KOPT-K1 (cell line): Measurements from ENCODE around the gene RNF121.
A peak's percentile ranks its signal among the peaks of the same experiment; 100 is the strongest.
"Not testable (repeated sequence)": the region's sequence is repeated elsewhere in the genome, so short reads cannot be mapped to it uniquely, and the experiment has no call there.

Experiments used
- H3K27ac ChIP-seq: fragments of 200-600 bp; sonication (generic); 2 replicates; pipeline ENCODE4 v1.5.1; 2016; ENCODE audit warnings: antibody characterized with exemption, mild to moderate bottlenecking, low read depth, low read length; ENCODE audit not compliant: poor library complexity, severe bottlenecking
- H3K36me3 ChIP-seq: fragments of 200-600 bp; sonication (generic); 2 replicates; pipeline ENCODE4 v1.5.1; 2017; ENCODE audit warnings: antibody characterized with exemption, mild to moderate bottlenecking, low read length, moderate library complexity; ENCODE audit not compliant: insufficient read depth
- H3K9me3 ChIP-seq: fragments of 200-600 bp; sonication (generic); 2 replicates; pipeline ENCODE4 v1.5.1; 2017; ENCODE audit warnings: antibody characterized with exemption, low read length, mild to moderate bottlenecking; ENCODE audit not compliant: insufficient read depth, poor library complexity, severe bottlenecking

Gene RNF121

DNA sequence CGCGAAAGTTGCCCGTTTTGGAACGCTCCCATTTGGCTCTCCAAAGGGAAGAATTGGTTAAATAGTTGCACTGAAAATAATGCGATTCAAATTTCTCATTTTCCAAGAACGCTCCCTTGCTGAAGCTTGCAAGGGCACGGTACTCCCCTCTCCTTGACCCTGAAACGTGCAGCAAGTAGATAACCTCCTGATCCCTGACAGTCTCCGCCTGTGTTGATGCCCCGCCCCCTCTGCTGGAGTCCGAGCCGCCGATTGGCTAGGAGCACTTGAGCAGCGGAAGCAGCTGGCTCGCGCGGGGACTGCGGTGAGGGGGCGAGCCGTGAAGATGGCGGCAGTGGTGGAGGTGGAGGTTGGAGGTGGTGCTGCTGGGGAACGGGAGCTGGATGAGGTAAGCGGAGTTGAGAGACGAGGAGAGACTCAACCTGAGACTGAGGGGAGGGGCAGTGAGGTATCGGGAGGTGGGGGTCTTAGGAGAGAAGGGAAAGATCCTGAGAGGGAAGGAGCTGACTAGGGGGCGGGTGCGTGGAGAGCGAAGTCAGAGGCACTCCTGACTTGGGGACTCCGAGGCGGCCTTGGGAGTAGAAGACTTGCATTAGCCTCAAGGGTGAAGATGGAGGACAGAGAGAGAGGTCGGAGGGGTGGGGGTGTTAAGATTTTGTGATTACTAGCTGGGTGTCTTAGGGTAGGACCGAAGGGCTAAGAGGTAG lies at the start of gene RNF121:
RNF121 (plus strand) TSS at position 310 of the 707 bp plus-strand sequence; CDS start at position 326, 16 bp downstream.
- H3K36me3 ChIP-seq, result peaks cover 10% of the 10 kb centered on the region; the same call in 1 of the 2 replicates
- H3K27ac ChIP-seq, result peak within 1 kb of the TSS; percentile 96
- no peaks in the 10 kb centered on the region for H3K9me3 ChIP-seq

DNA sequence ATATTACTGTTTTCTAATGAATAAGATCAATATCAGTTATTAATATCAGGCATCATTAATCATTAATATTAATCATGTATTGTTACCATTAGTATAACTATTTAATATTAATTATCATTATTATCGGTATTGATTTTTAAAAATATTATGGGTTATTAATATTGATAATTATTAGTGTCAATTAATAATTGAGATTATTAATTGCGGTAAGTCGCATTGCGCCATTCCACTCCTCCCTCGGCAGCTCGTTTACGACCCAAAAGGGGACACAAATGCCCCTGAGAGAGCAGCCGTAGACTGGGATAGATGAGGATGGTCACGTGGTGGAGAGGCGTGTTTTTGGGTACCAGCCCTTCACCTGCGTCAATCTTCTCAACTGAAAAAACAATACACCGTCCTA lies 43.0 kb upstream of the RNF121 start:
- not testable (repeated sequence) for H3K36me3 ChIP-seq, H3K27ac ChIP-seq, H3K9me3 ChIP-seq

DNA sequence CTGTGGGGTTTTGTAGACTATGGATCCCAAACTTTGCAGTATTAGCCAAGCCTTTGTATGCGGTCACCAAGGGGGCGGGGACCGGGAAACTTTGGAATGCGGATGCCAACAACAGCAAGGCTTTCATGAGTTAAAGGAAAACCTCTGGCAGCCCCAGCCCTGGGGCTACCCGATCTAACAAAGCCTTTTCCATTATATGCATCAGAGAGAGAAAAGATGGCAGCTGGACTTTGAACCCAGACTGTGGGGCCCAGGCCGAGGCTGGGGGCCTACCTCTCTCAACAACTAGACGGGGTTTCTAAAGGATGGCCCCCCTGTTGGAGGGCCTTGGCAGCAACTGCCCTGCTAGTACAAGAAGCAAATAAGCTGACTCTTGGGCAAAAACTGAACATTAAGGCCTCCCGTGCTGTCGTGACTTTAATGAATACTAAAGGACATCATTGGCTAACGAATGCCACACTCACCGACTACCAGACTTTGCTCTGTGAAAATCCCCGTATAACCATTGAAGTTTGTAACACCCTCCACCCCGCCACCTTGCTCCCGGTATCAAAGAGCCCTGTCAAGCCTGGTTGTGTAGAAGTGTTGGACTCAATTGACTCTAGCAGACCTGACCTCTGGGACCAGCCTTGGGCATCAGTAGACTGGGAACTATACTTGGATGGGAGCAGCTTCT lies 40.4 kb upstream of the RNF121 start:
- H3K9me3 ChIP-seq, H3K36me3 ChIP-seq, H3K27ac ChIP-seq: not testable (repeated sequence)

DNA sequence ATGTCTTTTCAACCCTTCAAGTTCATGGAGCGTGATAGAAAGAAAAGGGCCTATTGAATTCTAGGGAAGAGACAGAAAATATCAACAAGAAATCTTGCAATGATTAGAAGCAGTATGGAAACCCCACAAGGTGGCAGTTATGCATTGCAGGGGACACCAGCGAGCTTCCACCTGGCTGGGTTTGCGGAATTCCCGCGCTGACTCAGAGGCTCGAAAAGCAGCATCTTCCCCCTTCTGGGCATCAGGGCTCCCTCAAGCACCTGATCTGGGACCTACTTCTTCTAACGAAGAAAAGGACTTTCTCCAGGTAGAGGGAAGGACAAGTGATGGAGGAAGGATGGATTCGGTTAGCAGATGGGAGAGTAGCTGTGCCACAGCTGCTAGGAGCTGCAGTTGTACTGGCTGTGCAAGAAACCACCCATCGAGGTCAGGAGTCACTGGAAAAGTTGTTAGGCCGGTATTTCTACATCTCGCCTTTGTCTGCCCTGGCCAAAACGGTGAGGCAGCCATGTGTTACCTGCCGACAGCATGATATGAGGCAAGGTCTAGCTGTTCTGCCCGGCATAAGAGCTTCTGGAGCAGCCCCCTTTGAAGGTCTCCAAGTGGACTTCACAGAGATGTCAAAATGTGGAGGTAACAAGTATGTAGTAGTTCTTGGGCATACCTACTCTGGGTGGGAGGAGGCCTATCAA lies 39.5 kb upstream of the RNF121 start:
- H3K36me3 ChIP-seq, H3K9me3 ChIP-seq, H3K27ac ChIP-seq: not testable (repeated sequence)

DNA sequence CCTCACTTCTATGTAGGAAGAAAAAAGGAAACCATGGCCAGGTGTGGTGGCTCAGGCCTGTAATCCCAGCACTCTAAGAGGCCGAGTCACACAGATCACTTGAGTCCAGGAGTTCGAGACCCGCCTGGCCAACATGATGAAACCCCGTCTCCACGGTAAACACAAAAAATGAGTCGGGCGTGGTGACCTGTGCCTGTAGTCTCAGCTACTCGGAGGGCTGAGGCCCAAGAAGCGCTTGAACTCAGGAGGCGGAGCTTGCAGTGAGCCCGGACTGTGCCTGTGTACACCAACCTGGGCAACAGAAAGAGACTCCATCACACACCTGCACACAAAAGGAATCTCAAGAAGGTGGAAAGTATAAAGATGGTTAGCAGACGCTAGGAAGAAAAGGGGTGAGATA lies 32.9 kb upstream of the RNF121 start:
- Histone ChIP-seq H3K36me3 (no peaks in the 10 kb centered on the region), H3K9me3 (no peaks in the 10 kb centered on the region)

DNA sequence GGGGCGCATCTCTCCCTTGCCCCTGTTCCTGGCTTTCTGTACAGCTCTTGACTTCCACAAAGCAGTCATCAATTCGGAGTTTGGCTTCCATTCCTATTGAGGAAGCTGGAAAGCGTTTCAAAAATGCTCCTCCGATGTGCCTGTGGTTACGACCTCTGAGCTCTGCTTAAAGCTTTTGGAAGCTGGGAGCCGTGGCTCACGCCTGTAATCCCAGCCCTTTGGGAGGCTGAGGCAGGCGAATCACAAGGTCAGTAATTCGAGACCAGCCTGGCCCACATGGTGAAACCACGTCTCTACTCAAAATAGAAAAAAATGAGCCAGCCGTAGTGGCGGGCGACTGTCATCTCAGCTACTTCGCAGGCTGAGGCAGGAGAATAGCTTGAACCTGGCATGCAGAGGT lies 27.7 kb upstream of the RNF121 start:
- H3K9me3 ChIP-seq, H3K36me3 ChIP-seq: not testable (repeated sequence)

More for the DNA sequence above, 32.9 kb upstream of the RNF121 start:
- H3K27ac ChIP-seq, result no peak overlapping the region

DNA sequence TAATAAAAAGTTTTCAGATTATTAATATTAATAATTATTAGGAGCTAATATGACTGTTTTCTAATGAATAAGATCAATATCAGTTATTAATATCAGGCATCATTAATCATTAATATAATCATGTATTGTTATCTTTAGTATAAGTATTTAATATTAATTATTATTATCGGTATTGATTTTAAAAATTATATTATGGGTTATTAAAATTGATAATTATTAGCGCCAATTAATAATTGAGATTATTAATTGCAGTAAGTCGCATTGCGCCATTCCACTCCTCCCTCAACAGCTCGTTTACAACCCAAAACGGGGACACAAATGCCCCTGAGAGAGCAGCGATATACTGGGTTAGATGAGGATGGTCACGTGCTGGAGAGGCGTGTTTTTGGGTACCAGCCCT lies 20.6 kb upstream of the RNF121 start:
- Histone ChIP-seq H3K27ac (no peak overlapping the region), H3K9me3 (no peaks in the 10 kb centered on the region), H3K36me3 (peaks cover 17% of the 10 kb centered on the region; the same call in 1 of the 2 replicates)

More for the DNA sequence above, 27.7 kb upstream of the RNF121 start:
- not testable (repeated sequence) for H3K27ac ChIP-seq

DNA sequence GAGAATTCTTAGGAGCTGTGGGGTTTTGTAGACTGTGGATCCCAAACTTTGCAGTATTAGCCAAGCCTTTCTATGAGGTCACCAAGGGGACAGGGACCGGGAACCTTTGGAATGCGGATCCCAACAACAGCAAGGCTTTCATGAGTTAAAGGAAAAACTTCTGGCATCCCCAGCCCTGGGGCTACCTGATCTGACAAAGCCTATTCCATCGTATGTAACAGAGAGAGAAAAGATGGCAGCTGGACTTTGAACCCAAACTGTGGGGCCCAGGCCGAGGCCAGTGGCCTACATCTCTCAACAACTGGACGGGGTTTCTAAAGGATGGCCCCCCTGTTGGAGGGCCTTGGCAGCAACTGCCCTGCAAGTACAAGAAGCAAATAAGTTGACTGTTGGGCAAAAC lies 18.1 kb upstream of the RNF121 start:
- H3K27ac ChIP-seq, H3K9me3 ChIP-seq: not testable (repeated sequence)
- H3K36me3 ChIP-seq, result peaks cover 41% of the 10 kb centered on the region

DNA sequence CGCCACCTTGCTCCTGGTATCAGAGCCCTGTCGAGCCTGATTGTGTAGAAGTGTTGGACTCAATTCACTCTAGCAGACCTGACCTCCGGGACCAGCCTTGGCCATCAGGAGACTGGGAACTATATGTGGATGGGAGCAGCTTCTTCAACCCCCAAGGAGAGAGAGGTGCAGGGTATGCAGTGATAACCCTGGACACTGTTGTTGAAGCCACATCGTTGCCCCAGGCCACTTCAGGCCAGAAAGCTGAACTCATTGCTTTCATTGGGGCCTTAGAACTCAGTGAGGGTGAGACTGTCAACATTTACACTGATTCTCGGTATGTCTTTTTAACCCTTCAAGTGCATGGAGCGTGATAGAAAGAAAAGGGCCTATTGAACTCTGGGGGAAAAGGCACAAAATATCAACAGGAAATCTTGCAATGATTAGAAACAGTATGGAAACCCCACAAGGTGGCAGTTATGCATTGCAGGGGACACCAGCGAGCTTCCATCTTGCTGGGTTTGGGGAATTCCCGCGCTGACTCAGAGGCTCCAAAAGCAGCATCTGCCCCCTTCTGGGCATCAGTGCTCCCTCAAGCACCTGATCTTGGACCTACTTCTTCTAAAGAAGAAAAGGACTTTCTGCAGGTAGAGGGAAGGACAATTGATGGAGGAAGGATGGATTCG lies 17.4 kb upstream of the RNF121 start:
- H3K27ac ChIP-seq, H3K9me3 ChIP-seq: not testable (repeated sequence)
- peaks cover 48% of the 10 kb centered on the region for H3K36me3 ChIP-seq

DNA sequence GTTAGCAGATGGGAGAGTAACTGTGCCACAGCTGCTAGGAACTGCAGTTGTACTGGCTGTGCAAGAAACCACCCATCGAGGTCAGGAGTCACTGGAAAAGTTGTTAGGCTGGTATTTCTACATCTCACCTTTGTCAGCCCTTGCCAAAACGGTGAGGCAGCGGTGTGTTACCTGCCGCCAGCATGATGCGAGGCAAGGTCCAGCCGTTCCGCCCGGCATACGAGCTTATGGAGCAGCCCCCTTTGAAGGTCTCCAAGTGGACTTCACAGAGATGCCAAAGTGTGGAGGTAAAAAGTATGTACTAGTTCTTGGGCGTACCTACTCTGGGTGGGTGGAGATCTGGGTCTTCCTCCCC lies 16.9 kb upstream of the RNF121 start:
- H3K9me3 ChIP-seq, H3K27ac ChIP-seq: not testable (repeated sequence)
- H3K36me3 ChIP-seq, result peaks cover 51% of the 10 kb centered on the region

DNA sequence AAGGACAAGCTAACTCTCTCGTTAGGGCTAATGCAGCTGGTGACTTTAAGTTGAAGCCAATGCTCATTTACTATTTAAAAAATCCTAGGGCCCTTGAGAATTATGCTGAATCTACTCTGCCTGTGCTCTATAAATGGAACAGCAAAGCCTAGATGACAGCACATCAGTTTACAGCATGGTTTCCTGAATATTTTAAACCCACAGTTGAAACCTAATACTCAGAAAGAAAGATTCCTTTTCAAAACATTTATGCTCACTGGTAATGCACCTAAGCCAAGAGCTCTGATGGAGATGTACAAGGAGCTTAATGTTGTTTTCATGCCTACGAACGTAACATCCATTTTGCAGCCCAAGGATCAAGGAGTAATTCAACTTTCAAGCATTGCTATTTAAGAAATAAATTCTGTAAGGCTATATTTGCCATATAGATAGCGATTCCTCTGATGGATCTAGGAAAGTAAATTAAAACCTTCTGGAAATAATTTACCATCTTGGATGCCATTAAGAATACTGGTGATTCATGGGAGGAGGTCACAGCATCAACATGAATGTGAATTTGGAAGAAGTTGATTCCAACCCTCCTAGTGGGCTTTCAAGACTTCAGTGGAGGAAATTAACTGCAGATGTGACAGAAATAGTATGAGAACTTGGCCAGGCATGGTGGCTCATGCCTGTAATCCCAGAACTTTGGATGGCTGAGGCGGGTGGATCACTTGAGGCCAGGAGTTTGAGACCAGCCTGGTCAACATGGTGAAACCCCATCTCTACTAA lies 14.9 kb upstream of the RNF121 start:
- peaks cover 64% of the 10 kb centered on the region for H3K36me3 ChIP-seq
- H3K27ac ChIP-seq, result no peak overlapping the region

DNA sequence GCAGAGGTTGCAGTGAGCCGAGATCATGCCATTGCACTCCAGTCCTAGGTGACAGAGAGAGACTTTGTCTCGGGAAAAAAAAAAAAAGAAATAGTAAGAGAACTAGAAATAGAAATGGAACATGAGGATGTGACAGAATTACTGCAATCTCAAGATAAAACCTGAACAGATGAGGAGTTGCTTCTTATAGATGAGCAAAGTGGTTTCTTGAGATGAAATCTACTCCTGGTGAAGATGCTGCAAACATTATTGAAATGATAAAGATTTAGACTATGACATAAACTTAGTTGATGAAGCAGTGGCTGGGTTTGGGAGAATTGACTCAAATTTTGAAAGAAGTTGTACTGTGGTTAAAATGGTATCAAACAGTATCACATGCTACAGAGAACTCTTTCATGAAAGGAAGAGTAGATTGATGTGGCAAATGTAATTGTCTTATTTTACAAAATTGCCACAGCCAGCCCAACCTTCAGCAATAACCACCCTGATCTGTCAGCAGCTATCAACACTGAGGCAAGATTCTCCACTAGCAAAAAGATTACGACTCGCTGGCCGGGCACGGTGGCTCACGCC lies 14.1 kb upstream of the RNF121 start:
- no peaks in the 10 kb centered on the region for H3K9me3 ChIP-seq
- H3K27ac ChIP-seq, result no peak overlapping the region
- peaks cover 64% of the 10 kb centered on the region for H3K36me3 ChIP-seq

More for the DNA sequence above, 14.9 kb upstream of the RNF121 start:
- no peaks in the 10 kb centered on the region for H3K9me3 ChIP-seq

DNA sequence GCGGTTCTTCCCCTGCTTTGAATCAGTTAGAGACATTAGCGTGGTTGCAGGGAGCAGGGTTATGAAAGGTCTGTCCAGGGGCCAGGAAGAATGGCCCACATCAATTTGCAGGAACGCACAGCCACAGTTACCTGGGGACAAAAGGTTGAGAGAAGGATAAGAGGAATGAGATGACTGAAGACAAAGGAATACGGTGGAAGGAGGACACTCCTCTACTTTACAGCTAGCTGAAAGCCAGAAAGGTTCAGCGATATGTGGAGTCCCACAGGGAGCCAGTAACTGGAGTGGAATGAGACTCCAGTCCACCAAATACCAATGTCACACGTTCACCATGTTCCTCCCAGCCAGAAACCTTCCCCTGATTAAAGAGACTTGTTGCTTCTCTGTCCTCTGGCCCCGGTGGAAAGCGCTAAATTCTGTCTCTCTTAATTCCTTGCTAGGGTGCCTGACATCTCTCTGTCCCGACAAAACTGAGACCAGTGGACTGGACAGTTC lies 11.2 kb upstream of the RNF121 start:
- Histone ChIP-seq H3K36me3 (peaks cover 63% of the 10 kb centered on the region), H3K9me3 (no peaks in the 10 kb centered on the region), H3K27ac (no peak overlapping the region)
